ENCODE data around the gene REPS2.
"Not testable (repeated sequence)": the region's sequence is repeated elsewhere in the genome, so short reads cannot be mapped to it uniquely, and the experiment has no call there.

REPS2 gene

GRCh38 chrX:16931855-16932575 is 14.4 kb upstream of the REPS2 start:
- in situ Hi-C loops (cut with MboI; ENCODE audit: low sequenced_read_pairs): no loop called here
- Histone ChIP-seq H3K4me3 (no peak overlapping the region), H3K4me1 (peaks cover 11% of the 10 kb centered on the region), H3K27me3 (ENCODE audit: low read depth) (no peaks in the 10 kb centered on the region), H3K9me3 (no peaks in the 10 kb centered on the region), H3K36me3 (replicated peaks) (no peaks in the 10 kb centered on the region)
- DNase-seq (ENCODE audit: low spot score in 2 of 2): no peak

- Histone ChIP-seq H3K27me3 (ENCODE audit: low read depth) (no peaks in the 10 kb centered on the region), H3K36me3 (replicated peaks) (no peaks in the 10 kb centered on the region), H3K4me3 (no peak overlapping the region), H3K9me3 (no peaks in the 10 kb centered on the region), H3K4me1 (peaks cover 11% of the 10 kb centered on the region)
- DNase-seq (ENCODE audit: low spot score in 2 of 2): no peak
- in situ Hi-C loops (cut with MboI; ENCODE audit: low sequenced_read_pairs): no loop called here
These were observed 12.3 kb upstream of the REPS2 start for GRCh38 chrX:16934185-16934584.

GRCh38 chrX:16946971-16947562 is 609 bp downstream of the REPS2 start:
- Histone ChIP-seq H3K9me3 (no peaks in the 10 kb centered on the region; the same call in 1 of the 2 replicates), H3K36me3 (replicated peaks) (no peaks in the 10 kb centered on the region), H3K4me3 (peak overlapping the region; percentile 45), H3K27me3 (ENCODE audit: low read depth) (peaks cover 5% of the 10 kb centered on the region; the same call in 1 of the 2 replicates), H3K4me1 (no peaks in the 10 kb centered on the region)
- DNase-seq (ENCODE audit: low spot score in 2 of 2): peak in 1 of 2 experiments; percentile 37
- in situ Hi-C loops (cut with MboI; ENCODE audit: low sequenced_read_pairs): no loop called here

- no peak overlapping the region for H3K4me3 ChIP-seq
- in situ Hi-C loops (cut with MboI; ENCODE audit: low sequenced_read_pairs): no loop called here
- no peaks in the 10 kb centered on the region for H3K9me3 ChIP-seq
- no peaks in the 10 kb centered on the region for H3K36me3 ChIP-seq (replicated peaks)
- no peak for DNase-seq (ENCODE audit: low spot score in 2 of 2)
- H3K27me3 ChIP-seq (ENCODE audit: low read depth): peaks cover 5% of the 10 kb centered on the region; the same call in 1 of the 2 replicates
- peaks cover 7% of the 10 kb centered on the region for H3K4me1 ChIP-seq
These were observed 4.0 kb downstream of the REPS2 start for GRCh38 chrX:16950423-16950822.

GRCh38 chrX:16953606-16954211 is 7.3 kb downstream of the REPS2 start:
- Histone ChIP-seq H3K4me3 (no peak overlapping the region), H3K36me3 (replicated peaks) (no peaks in the 10 kb centered on the region), H3K9me3 (no peaks in the 10 kb centered on the region), H3K4me1 (peaks cover 7% of the 10 kb centered on the region), H3K27me3 (ENCODE audit: low read depth) (no peaks in the 10 kb centered on the region)
- no peak for DNase-seq (ENCODE audit: low spot score in 2 of 2)
- in situ Hi-C loops (cut with MboI; ENCODE audit: low sequenced_read_pairs): no loop called here

- H3K27me3 ChIP-seq (ENCODE audit: low read depth): no peaks in the 10 kb centered on the region
- peaks cover 21% of the 10 kb centered on the region for H3K4me1 ChIP-seq
- no peaks in the 10 kb centered on the region for H3K36me3 ChIP-seq (replicated peaks)
- in situ Hi-C loops (cut with MboI; ENCODE audit: low sequenced_read_pairs): no loop called here
- H3K4me3 ChIP-seq: no peak overlapping the region
- H3K9me3 ChIP-seq: no peaks in the 10 kb centered on the region
- no peak for DNase-seq (ENCODE audit: low spot score in 2 of 2)
These were observed 11.3 kb downstream of the REPS2 start for GRCh38 chrX:16957751-16958150.

- no peak for DNase-seq (ENCODE audit: low spot score in 2 of 2)
- in situ Hi-C loops (cut with MboI; ENCODE audit: low sequenced_read_pairs): no loop called here
- peaks cover 20% of the 10 kb centered on the region for H3K4me1 ChIP-seq
- no peaks in the 10 kb centered on the region for H3K36me3 ChIP-seq (replicated peaks)
- no peaks in the 10 kb centered on the region for H3K27me3 ChIP-seq (ENCODE audit: low read depth)
- H3K9me3 ChIP-seq: no peaks in the 10 kb centered on the region
- H3K4me3 ChIP-seq: no peak overlapping the region
These were observed 11.9 kb downstream of the REPS2 start for GRCh38 chrX:16958356-16958755.

GRCh38 chrX:16962661-16963060 is 16.2 kb downstream of the REPS2 start:
- DNase-seq (ENCODE audit: low spot score in 2 of 2): peak in 1 of 2 experiments; percentile 26
- H3K27me3 ChIP-seq (ENCODE audit: low read depth); in situ Hi-C loops (cut with MboI; ENCODE audit: low sequenced_read_pairs); H3K4me3 ChIP-seq; H3K9me3 ChIP-seq; H3K36me3 ChIP-seq (replicated peaks): not testable (repeated sequence)
- H3K4me1 ChIP-seq: peaks cover 21% of the 10 kb centered on the region

- Histone ChIP-seq H3K4me3 (no peak overlapping the region), H3K4me1 (peaks cover 21% of the 10 kb centered on the region), H3K27me3 (ENCODE audit: low read depth) (no peaks in the 10 kb centered on the region), H3K9me3 (no peaks in the 10 kb centered on the region), H3K36me3 (replicated peaks) (no peaks in the 10 kb centered on the region)
- peak in 1 of 2 experiments; percentile 94 for DNase-seq (ENCODE audit: low spot score in 2 of 2)
- in situ Hi-C loops (cut with MboI; ENCODE audit: low sequenced_read_pairs): no loop called here
These were observed 16.8 kb downstream of the REPS2 start for GRCh38 chrX:16963216-16963615.

GRCh38 chrX:16964976-16965375 is 18.5 kb downstream of the REPS2 start:
- DNase-seq (ENCODE audit: low spot score in 2 of 2); in situ Hi-C loops (cut with MboI; ENCODE audit: low sequenced_read_pairs): not testable (repeated sequence)
- H3K4me1 ChIP-seq: peaks cover 21% of the 10 kb centered on the region

GRCh38 chrX:16966752-16967448 is 20.4 kb downstream of the REPS2 start:
- Histone ChIP-seq H3K4me3 (no peak overlapping the region), H3K36me3 (replicated peaks) (no peaks in the 10 kb centered on the region), H3K4me1 (peaks cover 13% of the 10 kb centered on the region), H3K9me3 (no peaks in the 10 kb centered on the region), H3K27me3 (ENCODE audit: low read depth) (no peaks in the 10 kb centered on the region)
- DNase-seq (ENCODE audit: low spot score in 2 of 2): no peak
- in situ Hi-C loops (cut with MboI; ENCODE audit: low sequenced_read_pairs): no loop called here

More at GRCh38 chrX:16964976-16965375, 18.5 kb downstream of the REPS2 start:
- H3K4me3 ChIP-seq; H3K36me3 ChIP-seq (replicated peaks); H3K9me3 ChIP-seq; H3K27me3 ChIP-seq (ENCODE audit: low read depth): not testable (repeated sequence)

GRCh38 chrX:16968753-16969152 is 22.3 kb downstream of the REPS2 start:
- H3K4me1 ChIP-seq; in situ Hi-C loops (cut with MboI; ENCODE audit: low sequenced_read_pairs); DNase-seq (ENCODE audit: low spot score in 2 of 2); H3K4me3 ChIP-seq; H3K27me3 ChIP-seq (ENCODE audit: low read depth); H3K9me3 ChIP-seq; H3K36me3 ChIP-seq (replicated peaks): not testable (repeated sequence)

- DNase-seq (ENCODE audit: low spot score in 2 of 2): no peak
- in situ Hi-C loops (cut with MboI; ENCODE audit: low sequenced_read_pairs): no loop called here
- Histone ChIP-seq H3K36me3 (replicated peaks) (no peaks in the 10 kb centered on the region), H3K4me3 (no peak overlapping the region), H3K4me1 (peaks cover 7% of the 10 kb centered on the region; the same call in 1 of the 2 replicates), H3K9me3 (no peaks in the 10 kb centered on the region), H3K27me3 (ENCODE audit: low read depth) (no peaks in the 10 kb centered on the region)
These were observed 24.5 kb downstream of the REPS2 start for GRCh38 chrX:16970977-16971376.

- peaks cover 7% of the 10 kb centered on the region; the same call in 1 of the 2 replicates for H3K4me1 ChIP-seq
These were observed 25.2 kb downstream of the REPS2 start for GRCh38 chrX:16971694-16972093.

More at GRCh38 chrX:16971694-16972093, 25.2 kb downstream of the REPS2 start:
- in situ Hi-C loops (cut with MboI; ENCODE audit: low sequenced_read_pairs): no loop called here
- DNase-seq (ENCODE audit: low spot score in 2 of 2): no peak
- Histone ChIP-seq H3K27me3 (ENCODE audit: low read depth) (no peaks in the 10 kb centered on the region), H3K36me3 (replicated peaks) (no peaks in the 10 kb centered on the region), H3K9me3 (no peaks in the 10 kb centered on the region), H3K4me3 (no peak overlapping the region)
